Measurements from ENCODE around the gene TLL2.

Gene TLL2

DNA sequence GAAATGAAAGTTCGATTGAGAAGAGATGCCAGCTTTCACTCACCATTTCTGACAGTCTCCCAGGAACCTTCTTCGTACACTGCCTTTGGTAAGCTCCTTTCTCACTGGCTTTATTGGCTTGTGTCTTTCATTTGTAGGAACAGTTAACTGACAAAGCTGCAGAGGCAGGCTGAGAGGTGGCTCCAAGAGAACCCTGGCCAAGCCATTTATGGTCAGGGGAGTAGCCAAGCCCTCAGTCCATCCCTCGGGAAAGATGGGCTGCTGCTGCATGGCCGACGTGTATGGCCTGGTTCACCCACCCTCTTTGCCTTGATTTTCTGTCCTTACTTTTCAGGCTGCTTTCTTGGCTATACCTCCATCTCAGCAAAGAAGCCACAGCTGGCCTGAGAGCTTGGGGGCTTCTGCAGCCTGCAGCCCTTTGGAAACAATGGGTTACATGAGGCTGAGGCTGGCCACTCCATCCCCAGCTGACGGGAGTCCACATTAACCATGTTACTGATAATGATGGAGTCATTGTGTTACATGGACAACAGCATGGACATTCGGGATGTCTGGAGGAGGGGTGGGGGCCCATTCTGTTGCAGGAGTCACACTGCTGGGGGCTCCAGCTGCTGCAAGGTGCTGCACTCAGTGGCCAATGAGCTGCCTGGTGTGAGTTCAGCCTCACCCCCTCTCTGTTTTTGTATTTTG is 154.7 kb downstream of the TLL2 start, which contains the start of gene OPALIN:
TSS of gene OPALIN (minus strand) at position 152 of the 690 bp plus-strand sequence. CDS start at position 46, 106 bp downstream.
- H3K4me3 ChIP-seq (ENCODE audit: low read depth, low read length) = no peak within 1 kb of the TSS
- TF ChIP-seq, protein P1, sequence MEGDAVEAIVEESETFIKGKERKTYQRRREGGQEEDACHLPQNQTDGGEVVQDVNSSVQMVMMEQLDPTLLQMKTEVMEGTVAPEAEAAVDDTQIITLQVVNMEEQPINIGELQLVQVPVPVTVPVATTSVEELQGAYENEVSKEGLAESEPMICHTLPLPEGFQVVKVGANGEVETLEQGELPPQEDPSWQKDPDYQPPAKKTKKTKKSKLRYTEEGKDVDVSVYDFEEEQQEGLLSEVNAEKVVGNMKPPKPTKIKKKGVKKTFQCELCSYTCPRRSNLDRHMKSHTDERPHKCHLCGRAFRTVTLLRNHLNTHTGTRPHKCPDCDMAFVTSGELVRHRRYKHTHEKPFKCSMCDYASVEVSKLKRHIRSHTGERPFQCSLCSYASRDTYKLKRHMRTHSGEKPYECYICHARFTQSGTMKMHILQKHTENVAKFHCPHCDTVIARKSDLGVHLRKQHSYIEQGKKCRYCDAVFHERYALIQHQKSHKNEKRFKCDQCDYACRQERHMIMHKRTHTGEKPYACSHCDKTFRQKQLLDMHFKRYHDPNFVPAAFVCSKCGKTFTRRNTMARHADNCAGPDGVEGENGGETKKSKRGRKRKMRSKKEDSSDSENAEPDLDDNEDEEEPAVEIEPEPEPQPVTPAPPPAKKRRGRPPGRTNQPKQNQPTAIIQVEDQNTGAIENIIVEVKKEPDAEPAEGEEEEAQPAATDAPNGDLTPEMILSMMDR (IDR thresholded peaks at IDR 0.05; ENCODE audit: control insufficient read depth, extremely low read depth, insufficient read depth) = no peak
- DNase-seq (ENCODE audit: low read depth) = no peak

DNA sequence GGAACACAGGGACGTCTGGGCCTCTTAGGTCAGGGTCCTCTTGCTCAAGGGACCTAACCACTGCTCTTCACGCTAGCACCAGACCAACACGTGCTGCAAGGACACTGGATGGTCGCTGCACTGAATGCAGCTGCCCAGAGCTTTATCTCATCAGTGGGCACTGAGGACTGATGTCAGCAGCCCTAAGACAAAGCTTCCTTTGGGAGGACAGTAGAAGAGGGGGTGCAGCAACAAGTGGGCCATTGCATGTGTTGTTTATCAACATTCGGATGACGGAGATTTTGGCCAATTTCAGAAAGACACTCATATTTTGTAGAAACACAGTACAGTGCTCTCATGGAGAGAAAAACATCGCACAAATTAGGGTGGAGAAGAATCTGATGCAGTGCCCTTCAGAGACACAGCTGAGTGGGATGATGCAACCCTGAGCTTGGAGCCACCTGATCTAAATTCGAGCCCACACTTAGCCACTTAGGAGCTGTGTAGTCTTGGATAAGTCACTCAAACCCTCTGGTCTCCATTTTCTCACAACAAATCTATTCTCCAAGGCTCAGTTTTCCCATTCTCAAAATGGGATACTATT is 156.6 kb downstream of the TLL2 start:
- no peak overlapping the region for H3K4me3 ChIP-seq (ENCODE audit: low read depth, low read length)
- no peak for DNase-seq (ENCODE audit: low read depth)
- TF ChIP-seq, protein P1 (IDR thresholded peaks at IDR 0.05; ENCODE audit: control insufficient read depth, extremely low read depth, insufficient read depth) = no peak

DNA sequence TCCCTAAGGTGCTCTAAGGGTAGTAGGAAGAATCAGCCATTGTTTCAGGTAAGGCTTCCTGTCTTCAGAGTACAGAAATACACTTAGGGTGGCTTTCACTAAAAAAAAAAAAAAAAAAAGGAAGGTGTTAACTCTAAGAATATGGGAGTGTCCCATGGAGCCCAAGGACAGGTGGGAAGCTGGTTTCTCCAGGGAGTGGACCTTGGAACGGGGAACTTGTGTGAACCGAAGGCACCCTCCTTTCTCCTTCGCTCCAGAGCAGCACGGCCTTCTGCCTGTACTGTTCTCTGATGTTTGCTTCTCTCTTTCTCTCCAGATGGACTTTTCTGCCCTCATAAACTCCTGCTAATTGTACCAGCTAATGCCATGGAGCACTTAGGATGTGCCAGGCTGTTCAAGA is 161.1 kb downstream of the TLL2 start:
- DNase-seq (ENCODE audit: low read depth) = peak; percentile 61
- H3K4me3 ChIP-seq (ENCODE audit: low read depth, low read length) = no peak overlapping the region
- TF ChIP-seq, protein P1 (IDR thresholded peaks at IDR 0.05; ENCODE audit: control insufficient read depth, extremely low read depth, insufficient read depth) = no peak

DNA sequence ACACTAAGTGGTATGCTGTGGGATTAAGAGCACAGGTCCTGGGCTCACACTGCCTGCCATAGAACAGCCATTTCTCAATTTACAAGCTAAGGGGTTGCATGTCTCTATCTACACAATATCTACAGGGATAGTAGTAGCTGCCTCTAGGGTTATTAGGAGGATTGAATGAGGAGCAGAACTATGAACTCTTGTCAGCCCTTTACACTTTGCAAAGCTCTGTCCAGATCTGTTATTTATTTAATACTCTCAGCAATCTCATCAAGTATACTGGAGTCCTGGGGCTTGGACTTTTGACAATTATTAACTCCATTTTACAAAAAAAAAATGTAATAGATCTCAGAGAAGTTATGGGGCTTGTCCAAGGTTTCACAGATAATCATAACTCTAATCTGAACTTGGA is 161.7 kb downstream of the TLL2 start:
- no peak overlapping the region for H3K4me3 ChIP-seq (ENCODE audit: low read depth, low read length)
- no peak for DNase-seq (ENCODE audit: low read depth)
- TF ChIP-seq, protein P1 (IDR thresholded peaks at IDR 0.05; ENCODE audit: control insufficient read depth, extremely low read depth, insufficient read depth) = no peak

DNA sequence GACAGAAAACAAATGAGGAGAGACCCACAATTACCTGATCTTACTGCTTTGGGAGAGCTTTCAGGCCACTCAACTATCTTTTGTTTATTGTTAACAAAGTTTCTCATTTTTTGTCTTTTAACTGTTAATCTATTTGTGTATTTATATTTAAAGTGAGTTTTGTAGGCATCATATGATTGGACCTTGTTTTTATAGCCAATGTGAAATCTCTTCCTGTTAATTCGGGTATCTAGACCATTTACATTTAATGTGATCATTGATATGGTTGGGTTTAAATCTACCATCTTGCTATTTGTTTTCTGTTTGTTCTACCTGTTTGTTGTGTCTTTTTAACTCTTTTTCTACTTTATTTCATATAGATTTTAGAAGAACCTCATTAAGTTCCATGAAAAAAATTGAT is 167.4 kb downstream of the TLL2 start:
- TF ChIP-seq, protein P1 (IDR thresholded peaks at IDR 0.05; ENCODE audit: control insufficient read depth, extremely low read depth, insufficient read depth) = no peak
- H3K4me3 ChIP-seq (ENCODE audit: low read depth, low read length) = no peak overlapping the region
- no peak for DNase-seq (ENCODE audit: low read depth)

DNA sequence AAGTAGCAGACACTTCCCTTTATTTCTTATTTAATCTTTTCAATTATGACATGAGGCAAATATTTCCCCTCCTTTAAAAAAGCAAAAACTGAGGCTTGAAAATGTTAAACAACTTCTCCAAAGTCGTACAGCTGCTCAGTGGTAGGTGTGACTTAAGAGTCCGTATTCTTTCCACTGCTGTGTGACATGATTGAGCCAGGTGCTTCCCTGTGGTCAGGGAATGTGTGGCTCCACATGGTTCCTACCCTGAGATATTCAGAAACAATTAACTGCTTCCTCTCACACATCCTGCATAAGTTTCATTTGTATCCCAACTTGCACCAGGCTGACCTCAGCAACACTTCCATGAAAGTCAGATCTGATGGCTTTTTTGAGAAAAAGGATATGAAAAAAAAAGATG is 168.5 kb downstream of the TLL2 start:
- H3K4me3 ChIP-seq (ENCODE audit: low read depth, low read length) = no peak overlapping the region
- TF ChIP-seq, protein P1 (IDR thresholded peaks at IDR 0.05; ENCODE audit: control insufficient read depth, extremely low read depth, insufficient read depth) = no peak
- no peak for DNase-seq (ENCODE audit: low read depth)
